H9 (cell line): ENCODE measurements around the gene TMEFF2. TPM values are rescaled to one million over a fixed set of nuclear protein-coding genes. Genes with fewer than 3 reads are reported as not detected.

Source experiments
- DNase-seq: peaks from one replicate; pipeline ENCODE4 v3.0.0-alpha.2; 2017
- H2AFZ ChIP-seq: one replicate; pipeline ENCODE4 v1.6.1; 2013; ENCODE audit warnings: mild to moderate bottlenecking, low read length, control low read depth, moderate library complexity
- H2AK5ac ChIP-seq: 2 replicates; pipeline ENCODE4 v1.6.1; 2013; ENCODE audit warnings: low read length, control low read depth, mixed read lengths; ENCODE audit not compliant: insufficient read length
- H2BK120ac ChIP-seq: one replicate; pipeline ENCODE4 v1.6.1; 2013; ENCODE audit warnings: low read depth, mild to moderate bottlenecking, low read length, control low read depth, inconsistent platforms; ENCODE audit not compliant: poor library complexity, severe bottlenecking
- H2BK12ac ChIP-seq: 2 replicates; pipeline ENCODE4 v1.6.1; 2013; ENCODE audit warnings: low read length, control low read depth, mixed read lengths, low read depth; ENCODE audit not compliant: insufficient read length
- H2BK15ac ChIP-seq: 2 replicates; pipeline ENCODE4 v1.6.1; 2013; ENCODE audit warnings: low read depth, low read length, control low read depth
- H2BK20ac ChIP-seq: one replicate; pipeline ENCODE4 v1.6.1; 2013; ENCODE audit warnings: low read depth, mild to moderate bottlenecking, low read length, control low read depth, inconsistent platforms; ENCODE audit not compliant: poor library complexity, severe bottlenecking
- H2BK5ac ChIP-seq: 2 replicates; pipeline ENCODE4 v1.6.1; 2013; ENCODE audit warnings: low read length, control low read depth, mixed read lengths; ENCODE audit not compliant: insufficient read length
- H3K14ac ChIP-seq: 2 replicates; pipeline ENCODE4 v1.6.1; 2013; ENCODE audit warnings: low read length, control low read depth; ENCODE audit not compliant: insufficient read depth
- H3K18ac ChIP-seq: 2 replicates; pipeline ENCODE4 v1.6.1; 2013; ENCODE audit warnings: low read depth, mild to moderate bottlenecking, mixed read lengths, low read length, control low read depth; ENCODE audit not compliant: insufficient read length
- H3K23ac ChIP-seq: 2 replicates; pipeline ENCODE4 v1.6.1; 2013; ENCODE audit warnings: low read length, control low read depth, mixed read lengths, low read depth; ENCODE audit not compliant: insufficient read length
- H3K23me2 ChIP-seq: 2 replicates; pipeline ENCODE4 v1.6.1; 2013; ENCODE audit warnings: low read depth, mild to moderate bottlenecking, mixed read lengths, low read length, control low read depth; ENCODE audit not compliant: insufficient read length, poor library complexity, severe bottlenecking
- H3K27ac ChIP-seq: 2 replicates; pipeline ENCODE4 v1.5.1; 2013; ENCODE audit warnings: low read length, control low read depth, mixed read lengths, low read depth; ENCODE audit not compliant: insufficient read length
- H3K27me3 ChIP-seq: 2 replicates; pipeline ENCODE4 v1.6.1; 2013; ENCODE audit warnings: low read length, control low read depth, inconsistent platforms; ENCODE audit not compliant: insufficient read depth
- H3K4ac ChIP-seq: 2 replicates; pipeline ENCODE4 v1.6.1; 2013; ENCODE audit warnings: low read depth, mild to moderate bottlenecking, control low read depth, inconsistent platforms, low read length, moderate library complexity
- H3K4me1 ChIP-seq: 2 replicates; pipeline ENCODE4 v1.6.1; 2013; ENCODE audit warnings: low read length, control low read depth, inconsistent platforms; ENCODE audit not compliant: insufficient read depth
- H3K4me2 ChIP-seq: 2 replicates; pipeline ENCODE4 v1.6.1; 2013; ENCODE audit warnings: low read length, control low read depth, mixed read lengths; ENCODE audit not compliant: insufficient read length, insufficient read depth
- H3K56ac ChIP-seq: 2 replicates; pipeline ENCODE4 v1.6.1; 2013; ENCODE audit warnings: low read depth, mild to moderate bottlenecking, mixed read lengths, low read length, control low read depth; ENCODE audit not compliant: insufficient read length
- H3K79me1 ChIP-seq: 2 replicates; pipeline ENCODE4 v1.6.1; 2013; ENCODE audit warnings: low read depth, mild to moderate bottlenecking, moderate library complexity, low read length, control low read depth, inconsistent platforms; ENCODE audit not compliant: insufficient read depth, poor library complexity, severe bottlenecking
- H3K79me2 ChIP-seq: 2 replicates; pipeline ENCODE4 v1.6.1; 2013; ENCODE audit warnings: low read length, control low read depth, inconsistent platforms; ENCODE audit not compliant: insufficient read depth
- H3K9ac ChIP-seq: 2 replicates; pipeline ENCODE4 v1.6.1; 2013; ENCODE audit warnings: low read length, control low read depth, mixed read lengths; ENCODE audit not compliant: insufficient read length; ENCODE audit errors: extremely low read depth
- H3K9me3 ChIP-seq: one replicate; pipeline ENCODE4 v1.6.1; 2013; ENCODE audit warnings: low read depth, low read length, inconsistent platforms; ENCODE audit not compliant: control insufficient read depth
- H3T11ph ChIP-seq: one replicate; pipeline ENCODE4 v1.6.1; 2013; ENCODE audit warnings: mild to moderate bottlenecking, low read length, control low read depth, inconsistent platforms
- H4K20me1 ChIP-seq: one replicate; pipeline ENCODE4 v1.6.1; 2013; ENCODE audit not compliant: control insufficient read depth, insufficient read length, insufficient read depth
- H4K5ac ChIP-seq: 2 replicates; pipeline ENCODE4 v1.6.1; 2013; ENCODE audit warnings: low read depth, mild to moderate bottlenecking, mixed read lengths, low read length, control low read depth; ENCODE audit not compliant: insufficient read length
- H4K8ac ChIP-seq: replicated peaks from 2 replicates; pipeline ENCODE4 v1.6.1; 2013; ENCODE audit warnings: low read length, control low read depth, mixed read lengths, low read depth; ENCODE audit not compliant: insufficient read length
- H4K91ac ChIP-seq: 2 replicates; pipeline ENCODE4 v1.6.1; 2013; ENCODE audit warnings: low read depth, mild to moderate bottlenecking, moderate library complexity, mixed read lengths, low read length, control low read depth; ENCODE audit not compliant: insufficient read length
- H3K27ac Mint-ChIP-seq, 3 experiments: 2 replicates in 2 of 3; 3 replicates in 1 of 3; pipeline ENCODE4 v1.8.0; 2020 to 2021; ENCODE audit warnings: mixed read lengths in 3 of 3, mild to moderate bottlenecking in 1 of 3, moderate library complexity in 1 of 3
- H3K27me3 Mint-ChIP-seq: 2 replicates; pipeline ENCODE4 v1.8.0; 2021; ENCODE audit warnings: low read depth, mild to moderate bottlenecking, moderate library complexity, mixed read lengths
- H3K36me3 Mint-ChIP-seq, 3 experiments: 2 replicates in 2 of 3; 3 replicates in 1 of 3; pipeline ENCODE4 v1.8.0; 2020 to 2021; ENCODE audit warnings: low read depth in 3 of 3, mixed read lengths in 3 of 3; ENCODE audit not compliant: insufficient read depth in 1 of 3
- H3K4me1 Mint-ChIP-seq, 2 experiments: 2 replicates each; pipeline ENCODE4 v1.8.0; 2020; ENCODE audit warnings: mixed read lengths in 2 of 2
- H3K4me3 Mint-ChIP-seq, 2 experiments: 2 replicates in 1 of 2; 3 replicates in 1 of 2; pipeline ENCODE4 v1.8.0; 2020 to 2021; ENCODE audit warnings: mild to moderate bottlenecking in 2 of 2, mixed read lengths in 2 of 2, moderate library complexity in 1 of 2
- H3K9me3 Mint-ChIP-seq, 2 experiments: 2 replicates in 1 of 2; 3 replicates in 1 of 2; pipeline ENCODE4 v1.8.0; 2020; ENCODE audit warnings: mild to moderate bottlenecking in 2 of 2, mixed read lengths in 2 of 2, moderate library complexity in 1 of 2
- CTCF ChIP-seq: fragments of 200-600 bp; sonication (generic); conservative IDR thresholded peaks from 3 replicates; pipeline ENCODE4 v1.8.0; 2021; ENCODE audit warnings: antibody characterized with exemption, mild to moderate bottlenecking
- WGBS: extraction: QIAGEN DNeasy Blood & Tissue Kit; methylation state at CpG from one replicate; pipeline ENCODE4 v1.1.7; 2013; ENCODE audit warnings: missing lambda C conversion rate, low lambda C conversion rate, mixed read lengths; ENCODE audit not compliant: insufficient read length; ENCODE audit errors: extremely low coverage; 5-methylcytosine and 5-hydroxymethylcytosine counted together
- total RNA-seq: library from RNA; stranded (reverse); gene quantifications from 2 replicates; pipeline ENCODE4 v1.2.1, GENCODE V29; 2021

Gene TMEFF2
- total RNA-seq, 1 experiment from 2014 or later, result 0.39 TPM

- H2BK15ac ChIP-seq, result no peak overlapping the region
- peaks cover 6% of the 10 kb centered on the region; the same call in 1 of the 2 replicates for H3K4me1 ChIP-seq
- no peak overlapping the region for H3T11ph ChIP-seq
- H2BK120ac ChIP-seq, result no peak overlapping the region
- no peak overlapping the region for H3K27ac ChIP-seq
- no peaks in the 10 kb centered on the region for H3K27me3 ChIP-seq
- H4K91ac ChIP-seq, result no peak overlapping the region
- H2BK20ac ChIP-seq, result no peak overlapping the region
- no peak overlapping the region for H2BK12ac ChIP-seq
- no peak overlapping the region for H2AK5ac ChIP-seq
- no peak overlapping the region for H3K18ac ChIP-seq
- TF ChIP-seq CTCF, result no peak
- no peaks in the 10 kb centered on the region for H3K9me3 Mint-ChIP-seq
- no peak overlapping the region for H3K56ac ChIP-seq
- H3K4me1 Mint-ChIP-seq, result peaks cover 10 to 12% of the 10 kb centered on the region in 2 experiments
- H3K4me2 ChIP-seq, result no peak overlapping the region
- no peaks in the 10 kb centered on the region for H3K9me3 ChIP-seq
- WGBS, result no CpG with 5 or more reads among the region's 7 CpGs
- no peak for DNase-seq
- H3K9ac ChIP-seq, result no peak overlapping the region
- no peaks in the 10 kb centered on the region for H3K23me2 ChIP-seq
- no peak overlapping the region for H3K4ac ChIP-seq
- no peaks in the 10 kb centered on the region for H4K20me1 ChIP-seq
- H3K14ac ChIP-seq, result no peak overlapping the region
- H3K4me3 Mint-ChIP-seq, result no peak overlapping the region
- no peak overlapping the region for H3K23ac ChIP-seq
- no peaks in the 10 kb centered on the region for H3K27me3 Mint-ChIP-seq
- no peaks in the 10 kb centered on the region for H3K36me3 Mint-ChIP-seq
- no peak overlapping the region for H2BK5ac ChIP-seq
- H3K27ac Mint-ChIP-seq, result peak overlapping the region in 1 of 3 experiments; percentile 14; a peak in 1 of 7 replicates
- H4K5ac ChIP-seq, result no peak overlapping the region
- H4K8ac ChIP-seq, result no peak overlapping the region
- H3K79me1 ChIP-seq, result no peaks in the 10 kb centered on the region
- H2AFZ ChIP-seq, result no peak overlapping the region
- H3K79me2 ChIP-seq, result no peaks in the 10 kb centered on the region
Observed at GRCh38 chr2:192090911-192091310, 103.8 kb downstream of the TMEFF2 start.
